Fibroblast of skin of scalp (primary cell): ENCODE results near the gene PNISR. TPM values are rescaled to one million over a fixed set of nuclear protein-coding genes. Genes with fewer than 3 reads are reported as not detected.
"Not testable (repeated sequence)": the region's sequence is repeated elsewhere in the genome, so short reads cannot be mapped to it uniquely, and the experiment has no call there.

ENCODE experiments used
- DNase-seq: peaks from one replicate; pipeline ENCODE4 v3.0.0-alpha.2; 2013
- polyA plus RNA-seq, 2 experiments: library from polyadenylated mRNA; unstranded; fragments of 120-200 nt; gene quantifications; one replicate each; pipeline ENCODE4 v1.2.1, GENCODE V29; 2013; ENCODE audit not compliant: insufficient read length in 2 of 2

Gene PNISR, protein sequence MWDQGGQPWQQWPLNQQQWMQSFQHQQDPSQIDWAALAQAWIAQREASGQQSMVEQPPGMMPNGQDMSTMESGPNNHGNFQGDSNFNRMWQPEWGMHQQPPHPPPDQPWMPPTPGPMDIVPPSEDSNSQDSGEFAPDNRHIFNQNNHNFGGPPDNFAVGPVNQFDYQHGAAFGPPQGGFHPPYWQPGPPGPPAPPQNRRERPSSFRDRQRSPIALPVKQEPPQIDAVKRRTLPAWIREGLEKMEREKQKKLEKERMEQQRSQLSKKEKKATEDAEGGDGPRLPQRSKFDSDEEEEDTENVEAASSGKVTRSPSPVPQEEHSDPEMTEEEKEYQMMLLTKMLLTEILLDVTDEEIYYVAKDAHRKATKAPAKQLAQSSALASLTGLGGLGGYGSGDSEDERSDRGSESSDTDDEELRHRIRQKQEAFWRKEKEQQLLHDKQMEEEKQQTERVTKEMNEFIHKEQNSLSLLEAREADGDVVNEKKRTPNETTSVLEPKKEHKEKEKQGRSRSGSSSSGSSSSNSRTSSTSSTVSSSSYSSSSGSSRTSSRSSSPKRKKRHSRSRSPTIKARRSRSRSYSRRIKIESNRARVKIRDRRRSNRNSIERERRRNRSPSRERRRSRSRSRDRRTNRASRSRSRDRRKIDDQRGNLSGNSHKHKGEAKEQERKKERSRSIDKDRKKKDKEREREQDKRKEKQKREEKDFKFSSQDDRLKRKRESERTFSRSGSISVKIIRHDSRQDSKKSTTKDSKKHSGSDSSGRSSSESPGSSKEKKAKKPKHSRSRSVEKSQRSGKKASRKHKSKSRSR
- 52.4 TPM for polyA plus RNA-seq (2013, experiment 1 of 2; ENCODE audit: insufficient read length)
- polyA plus RNA-seq (2013, experiment 2 of 2; ENCODE audit: insufficient read length), result 61.5 TPM

GRCh38 chr6:99424761-99425646 is at the start of gene PNISR:
TSS of gene PNISR (minus strand) at chr6:99425308. CDS start at chr6:99414659, 10,649 bp downstream.
- DNase-seq, result peak; percentile 99

DNA sequence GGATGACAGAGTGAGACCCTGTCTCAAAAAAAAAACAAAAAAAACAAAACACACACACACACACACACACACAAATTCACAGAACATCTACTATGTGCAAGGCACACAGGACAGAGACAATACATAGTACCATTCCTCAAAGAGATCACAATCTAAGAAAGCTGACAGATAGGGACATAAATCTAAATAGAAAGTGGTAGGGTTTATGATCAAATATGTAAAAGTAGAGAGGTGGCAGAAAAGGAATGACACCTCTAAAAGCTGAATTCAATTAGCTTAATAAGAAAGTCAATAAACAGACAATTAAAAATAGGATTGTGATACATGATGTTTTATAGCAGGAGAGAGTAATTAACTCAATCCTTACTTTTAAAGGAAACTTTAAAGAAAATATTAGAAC is 48.6 kb upstream of the PNISR start:
- no peak for DNase-seq

GRCh38 chr6:99471638-99472037 is 46.5 kb upstream of the PNISR start:
- no peak for DNase-seq

GRCh38 chr6:99467509-99468106 is 42.5 kb upstream of the PNISR start:
- DNase-seq, result peak; percentile 10

DNA sequence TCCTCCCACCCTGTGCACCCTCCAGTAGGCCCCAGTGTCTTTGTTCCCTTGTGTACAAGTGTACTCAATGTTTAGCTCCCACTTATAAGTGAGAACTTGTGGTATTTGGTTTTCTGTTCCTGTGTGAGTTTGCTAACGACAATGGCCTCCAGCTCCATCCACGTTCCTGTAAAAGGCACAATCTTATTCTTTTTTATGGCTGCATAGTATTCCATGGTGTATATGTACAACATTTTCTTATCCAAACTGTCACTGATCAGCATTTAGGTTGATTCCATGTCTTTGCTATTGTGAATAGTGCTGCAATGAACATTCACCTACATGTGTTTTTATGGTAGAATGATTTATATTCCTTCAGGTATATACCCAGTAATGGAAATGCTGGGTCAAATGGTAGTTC is 34.0 kb upstream of the PNISR start:
- DNase-seq, result not testable (repeated sequence)

- peak; percentile 15 for DNase-seq
Measured at GRCh38 chr6:99458319-99458718, 33.2 kb upstream of the PNISR start.

- DNase-seq, result peak; percentile 0
Measured at GRCh38 chr6:99446076-99446475, 21.0 kb upstream of the PNISR start.

DNA sequence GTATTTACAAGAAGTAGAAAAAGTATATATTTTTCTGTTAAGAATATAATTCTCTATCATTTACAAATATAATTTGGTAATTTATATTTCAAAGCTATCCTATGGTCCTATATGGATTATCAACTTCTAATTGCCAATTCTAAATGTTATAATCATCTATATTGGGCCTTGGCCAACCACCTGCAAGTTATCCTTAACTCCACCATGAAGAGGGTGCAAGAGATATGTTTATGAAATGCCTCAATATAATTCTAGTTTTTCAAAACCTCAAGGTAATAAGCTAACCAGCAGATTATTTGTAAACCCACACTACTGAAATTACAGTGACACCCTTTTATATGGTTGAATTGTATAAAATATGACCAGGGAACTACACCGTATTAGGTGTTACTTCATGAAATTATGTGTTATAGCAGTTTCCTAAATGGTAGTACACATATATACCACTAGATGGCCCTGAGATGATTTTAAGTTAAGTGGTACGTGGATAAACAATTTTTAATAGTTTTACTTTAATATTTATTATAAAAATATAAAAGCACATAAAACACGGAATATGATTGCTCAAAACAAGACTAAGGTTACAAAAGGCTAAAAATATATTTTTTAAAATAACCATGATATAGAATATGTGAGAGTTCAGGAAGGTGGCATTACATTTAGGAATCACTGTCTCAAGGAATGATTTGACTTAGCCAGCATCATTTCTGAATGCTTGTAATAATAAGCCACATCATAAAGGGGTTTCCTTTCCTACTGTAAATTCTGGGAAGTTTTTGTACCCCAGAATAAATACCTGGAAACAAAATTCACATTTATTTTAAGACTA is 9.8 kb upstream of the PNISR start:
- DNase-seq, result peak; percentile 27

GRCh38 chr6:99432877-99433276 is 7.8 kb upstream of the PNISR start:
- no peak for DNase-seq

GRCh38 chr6:99431901-99432300 is 6.8 kb upstream of the PNISR start:
- DNase-seq, result no peak

DNA sequence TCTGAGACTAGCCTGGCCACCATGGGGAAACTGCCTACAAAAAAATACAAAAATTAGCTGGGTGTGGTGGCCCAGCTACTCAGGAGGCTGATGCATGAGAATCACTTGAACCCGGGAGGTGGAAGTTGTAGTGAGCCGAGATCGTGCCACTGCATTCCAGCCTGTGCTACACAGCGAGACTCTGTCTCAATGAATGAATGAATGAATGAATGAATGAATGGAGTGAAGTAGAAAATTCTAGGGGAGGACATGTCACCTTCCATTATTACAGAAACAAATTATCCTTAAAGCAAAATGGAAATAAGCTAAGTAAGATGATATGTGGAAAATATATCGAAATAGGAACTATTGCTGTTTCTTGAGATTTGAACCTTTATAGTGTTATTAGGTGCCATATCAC is 2.9 kb upstream of the PNISR start:
- no peak for DNase-seq

DNA sequence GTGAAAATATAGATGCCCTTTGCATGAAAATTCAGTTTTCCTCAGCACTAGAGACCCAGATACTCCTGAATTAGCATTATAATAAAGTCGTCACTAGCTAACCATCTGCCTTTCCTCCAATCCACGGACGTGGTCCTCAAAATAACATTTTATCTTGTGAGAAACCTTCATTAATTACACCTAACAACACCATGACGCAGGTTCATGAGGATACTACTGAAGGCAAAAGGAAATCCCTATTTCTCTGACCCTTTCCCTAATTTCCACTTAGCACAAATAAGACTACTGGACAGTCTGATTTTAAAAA is 1.3 kb upstream of the PNISR start:
- no peak for DNase-seq

DNA sequence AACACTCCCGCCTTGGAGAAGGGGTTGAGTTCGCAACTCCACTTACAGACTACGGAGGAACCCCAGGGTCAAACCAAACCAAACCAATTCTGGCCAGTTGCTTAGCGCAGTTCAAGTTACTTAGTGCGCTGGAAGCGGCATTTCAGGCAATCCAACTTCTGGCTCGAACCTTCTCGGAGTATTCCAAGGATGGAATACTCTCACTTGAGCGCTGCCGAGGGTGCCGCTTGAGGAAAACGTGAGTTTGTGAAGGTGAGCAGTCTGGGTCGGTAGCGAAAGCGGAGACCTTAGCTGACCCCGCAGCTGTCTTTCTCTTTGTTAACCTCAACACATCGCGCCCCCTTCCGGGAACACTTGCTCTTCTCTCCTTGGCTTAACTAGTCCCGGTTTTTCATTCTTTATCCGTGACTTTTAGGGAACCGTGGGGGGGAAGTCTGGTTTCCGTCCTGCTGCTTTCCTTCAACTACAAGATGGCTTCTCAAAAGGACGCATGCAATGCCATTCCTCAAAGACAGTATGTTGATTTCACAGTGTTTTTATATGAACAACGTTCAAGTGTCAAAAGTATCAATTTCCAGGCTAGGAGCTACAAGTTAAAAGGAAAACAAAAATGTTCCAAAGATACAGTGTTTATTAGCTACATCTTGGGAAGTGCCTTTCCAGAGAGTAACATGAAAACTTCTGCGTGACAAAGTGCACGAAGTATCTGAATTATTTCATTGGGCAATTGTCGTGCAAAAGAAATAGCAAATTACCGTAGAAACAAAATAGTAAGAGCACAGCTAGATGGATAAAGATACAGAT is 741 bp upstream of the PNISR start:
- DNase-seq, result peak; percentile 90

DNA sequence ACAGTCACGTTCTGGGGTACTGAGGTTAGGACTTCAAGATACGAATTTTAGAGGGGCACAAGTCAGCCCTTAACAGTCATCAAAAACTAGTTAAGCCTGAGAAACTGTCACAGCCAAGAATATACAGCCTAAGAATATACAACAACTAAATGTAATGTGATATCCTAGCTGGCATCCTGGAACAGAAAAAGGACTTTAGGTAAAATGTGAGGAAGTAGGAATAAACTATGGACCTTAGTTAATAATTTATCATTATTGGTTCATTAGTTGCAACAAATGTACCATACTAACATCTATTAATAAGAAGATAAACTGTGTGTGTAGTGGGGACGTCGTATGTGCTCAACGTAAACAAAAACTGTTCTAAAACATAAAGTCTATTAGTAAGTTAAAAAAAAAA is 1.1 kb downstream of the PNISR start:
- DNase-seq, result no peak

GRCh38 chr6:99422912-99423311 is 2.2 kb downstream of the PNISR start:
- DNase-seq, result no peak

DNA sequence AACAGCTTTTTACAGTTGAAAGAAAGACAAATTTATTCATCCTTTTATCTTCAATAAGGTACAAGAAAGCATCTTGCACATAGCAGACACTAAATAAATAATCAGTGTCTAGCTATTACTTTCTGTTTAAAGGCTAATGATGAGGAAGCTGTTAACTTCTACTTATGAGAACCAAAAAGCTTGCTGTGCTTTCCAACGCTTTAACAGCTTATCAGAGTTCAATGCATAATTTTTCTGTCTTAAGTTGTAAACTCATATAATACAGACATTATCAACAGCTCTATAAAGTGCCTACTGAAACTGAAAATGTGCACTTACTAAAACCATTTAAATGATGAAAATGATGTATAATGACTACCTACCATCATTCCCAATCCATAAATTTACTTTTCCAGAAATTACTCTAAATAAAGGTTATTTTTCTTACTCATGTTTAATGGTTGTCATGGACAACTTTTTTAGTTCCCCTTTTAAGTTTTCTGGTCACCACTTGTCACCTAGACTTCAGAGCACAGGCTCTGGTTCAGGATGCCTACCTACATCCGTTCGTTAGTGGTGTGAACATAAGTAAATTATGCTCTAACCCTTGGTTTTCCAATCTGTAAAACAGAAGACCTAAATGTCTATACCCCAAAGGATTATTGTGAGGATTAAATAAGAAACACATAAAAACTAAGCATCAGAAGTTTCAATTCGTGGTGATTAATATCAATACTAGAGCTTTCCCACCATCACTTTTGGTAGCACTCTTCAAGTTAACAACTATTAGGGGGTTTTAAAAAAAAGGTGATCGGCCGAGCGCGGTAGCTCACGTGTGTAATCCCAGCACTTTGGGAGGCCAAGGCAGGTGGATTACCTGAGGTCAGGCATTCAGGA is 8.0 kb downstream of the PNISR start:
- DNase-seq, result no peak

GRCh38 chr6:99416226-99416625 is 8.9 kb downstream of the PNISR start:
- DNase-seq, result no peak

GRCh38 chr6:99415446-99415845 is 9.7 kb downstream of the PNISR start:
- DNase-seq, result no peak

DNA sequence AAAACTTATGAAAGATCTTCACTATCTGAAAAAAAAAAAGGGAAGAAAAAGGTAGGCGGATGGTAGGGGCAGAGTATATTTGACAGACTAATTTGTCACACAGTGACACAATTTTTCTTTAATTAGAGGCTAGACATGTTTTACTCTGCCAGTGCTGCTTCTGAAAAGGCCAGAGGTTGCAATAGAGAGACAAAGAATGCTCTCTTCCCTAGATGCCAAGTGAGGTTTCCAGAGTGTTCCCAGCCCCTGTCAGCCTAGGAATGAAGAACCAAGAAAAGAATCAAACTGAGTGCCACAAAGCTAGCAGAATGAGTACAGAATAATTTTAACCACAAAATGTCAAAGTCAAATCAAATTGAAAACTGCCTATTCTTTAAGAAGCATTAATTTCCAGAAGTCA is 13.0 kb downstream of the PNISR start:
- no peak for DNase-seq

DNA sequence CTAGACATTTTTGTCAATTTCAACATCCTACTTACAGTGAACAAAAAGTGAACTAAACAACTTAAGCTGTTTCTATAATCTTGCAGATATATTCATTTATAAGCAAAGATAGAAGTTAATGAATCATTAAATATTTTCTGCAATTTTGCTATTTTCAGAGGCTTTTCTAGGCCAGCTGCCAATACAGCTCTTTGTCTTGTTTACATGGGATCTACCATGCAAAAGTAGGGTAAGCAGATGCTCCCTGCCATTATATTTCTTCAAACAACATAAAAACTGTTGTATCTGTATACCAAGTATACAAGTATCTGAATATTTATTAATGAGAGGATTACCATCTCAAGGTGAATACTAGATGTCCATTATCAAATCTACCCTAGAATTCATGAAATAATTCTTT is 15.4 kb downstream of the PNISR start:
- DNase-seq, result peak; percentile 3
